Epidermal melanocyte (primary cell): ENCODE results near the gene GORASP1.

Source experiments
- DNase-seq: peaks from one replicate; pipeline ENCODE4 v3.0.0; 2011; ENCODE audit warnings: low spot score; ENCODE audit not compliant: insufficient read length

The GORASP1 gene

GRCh38 chr3:39103324-39103693, 4.1 kb downstream of the GORASP1 start:
- no peak for DNase-seq

GRCh38 chr3:39102504-39103323, 4.7 kb downstream of the GORASP1 start:
- no peak for DNase-seq

GRCh38 chr3:39101022-39101689, 6.3 kb downstream of the GORASP1 start:
- DNase-seq, result peak; percentile 46

GRCh38 chr3:39100500-39100886, 6.9 kb downstream of the GORASP1 start:
- no peak for DNase-seq

GRCh38 chr3:39099738-39100499, 7.5 kb downstream of the GORASP1 start:
- no peak for DNase-seq

- DNase-seq, result no peak
Observed at GRCh38 chr3:39099242-39099641, 8.2 kb downstream of the GORASP1 start.

GRCh38 chr3:39098473-39099000, 8.9 kb downstream of the GORASP1 start:
- DNase-seq, result no peak

- DNase-seq, result no peak
Observed at GRCh38 chr3:39097716-39098472, 9.5 kb downstream of the GORASP1 start.

GRCh38 chr3:39096775-39097174, 10.7 kb downstream of the GORASP1 start:
- DNase-seq, result peak; percentile 86

- no peak for DNase-seq
Observed at GRCh38 chr3:39095778-39096177, 11.6 kb downstream of the GORASP1 start.

- DNase-seq, result no peak
Observed at GRCh38 chr3:39094851-39095677, 12.4 kb downstream of the GORASP1 start.

- no peak for DNase-seq
Observed at GRCh38 chr3:39090922-39091321, 16.5 kb downstream of the GORASP1 start.

- DNase-seq, result no peak
Observed at GRCh38 chr3:39088889-39089288, 18.5 kb downstream of the GORASP1 start.

GRCh38 chr3:39088456-39088855, 19.0 kb downstream of the GORASP1 start:
- no peak for DNase-seq

- DNase-seq, result no peak
Observed at GRCh38 chr3:39086144-39086543, 21.3 kb downstream of the GORASP1 start.

GRCh38 chr3:39082666-39083313, 24.6 kb downstream of the GORASP1 start:
- no peak for DNase-seq

- DNase-seq, result no peak
Observed at GRCh38 chr3:39080026-39080425, 27.4 kb downstream of the GORASP1 start.

- no peak for DNase-seq
Observed at GRCh38 chr3:39079530-39079929, 27.9 kb downstream of the GORASP1 start.

GRCh38 chr3:39075910-39076309, 31.5 kb downstream of the GORASP1 start:
- no peak for DNase-seq

GRCh38 chr3:39068556-39068955, 38.9 kb downstream of the GORASP1 start:
- DNase-seq, result no peak
